HEK293 (cell line): ENCODE measurements around the gene CFAP299.

Experiments
- CTCF ChIA-PET: fragments of 350-600 bp; formaldehyde crosslinking; extraction: SDS; loops from one replicate; lab custom pipeline; 2021; ENCODE audit warnings: antibody characterized with exemption; lab: Yijun Ruan, JAX
- POLR2A ChIA-PET: fragments of 300-600 bp; formaldehyde crosslinking; extraction: SDS; loops from one replicate; lab custom pipeline; 2020; ENCODE audit warnings: antibody characterized with exemption, inconsistent platforms; lab: Yijun Ruan, JAX
- H3K27ac ChIP-seq: fragments of 200-500 bp; sonication (Bioruptor generic); 2 replicates; pipeline ENCODE4 v1.5.1; 2014; ENCODE audit warnings: low read depth, low read length, control low read depth, inconsistent platforms; ENCODE audit errors: extremely low read depth
- H3K36me3 ChIP-seq, 2 experiments: fragments of 200-500 bp in 1 of 2; sonication (Bioruptor generic) in 1 of 2; 1 replicate in 1 of 2; 2 replicates in 1 of 2; pipeline ENCODE4 v1.5.1; 2014 to 2017; ENCODE audit warnings: inconsistent platforms in 2 of 2, low read length in 2 of 2; ENCODE audit not compliant: control insufficient read depth in 2 of 2, insufficient read depth in 1 of 2
- H3K4me1 ChIP-seq: fragments of 200-500 bp; sonication (Bioruptor generic); 2 replicates; pipeline ENCODE4 v1.5.1; 2014; ENCODE audit warnings: mild to moderate bottlenecking, low read length, inconsistent platforms; ENCODE audit not compliant: control insufficient read depth, insufficient read depth
- H3K4me3 ChIP-seq: 2 replicates; pipeline ENCODE4 v1.5.1; 2011; ENCODE audit warnings: low read depth, mild to moderate bottlenecking, control low read depth, low read length, moderate library complexity
- H3K9me3 ChIP-seq: fragments of 200-500 bp; sonication (Bioruptor generic); 2 replicates; pipeline ENCODE4 v1.5.1; 2014; ENCODE audit warnings: low read depth, low read length, inconsistent platforms; ENCODE audit not compliant: control insufficient read depth, insufficient read depth
- ATF2 ChIP-seq: fragments of 450-650 bp; formaldehyde crosslinking; IDR thresholded peaks from 2 replicates; pipeline ENCODE4 v1.5.1; 2016; ENCODE audit warnings: missing biosample characterization, missing genetic modification characterization, low read depth
- GLI4 ChIP-seq: fragments of 450-650 bp; formaldehyde crosslinking; IDR thresholded peaks from 2 replicates; pipeline ENCODE4 v1.5.1; 2016; ENCODE audit warnings: missing biosample characterization, missing genetic modification characterization
- OVOL3 ChIP-seq: fragments of 450-650 bp; formaldehyde crosslinking; IDR thresholded peaks from 2 replicates; pipeline ENCODE4 v1.5.1; 2016; ENCODE audit warnings: missing biosample characterization, missing genetic modification characterization
- PBX3 ChIP-seq: sonication (generic); formaldehyde crosslinking; IDR thresholded peaks from 2 replicates; pipeline ENCODE4 v1.8.1; 2022; ENCODE audit warnings: mild to moderate bottlenecking, moderate library complexity, missing genetic modification reagents
- ZBTB10 ChIP-seq: fragments of 450-650 bp; formaldehyde crosslinking; IDR thresholded peaks from 2 replicates; pipeline ENCODE4 v1.5.1; 2016; ENCODE audit warnings: missing biosample characterization, missing genetic modification characterization
- ZBTB21 ChIP-seq: fragments of 450-650 bp; formaldehyde crosslinking; IDR thresholded peaks from 2 replicates; pipeline ENCODE4 v1.5.1; 2017; ENCODE audit warnings: missing biosample characterization, missing genetic modification characterization
- ZBTB26 ChIP-seq: fragments of 450-650 bp; formaldehyde crosslinking; optimal IDR thresholded peaks from 2 replicates; pipeline ENCODE3; 2016; ENCODE audit warnings: missing biosample characterization, mild to moderate bottlenecking, missing genetic modification characterization
- ZNF10 ChIP-seq: fragments of 450-650 bp; formaldehyde crosslinking; IDR thresholded peaks from 2 replicates; pipeline ENCODE4 v1.5.1; 2017; ENCODE audit warnings: missing biosample characterization, missing genetic modification characterization
- ZNF155 ChIP-seq: fragments of 450-650 bp; formaldehyde crosslinking; IDR thresholded peaks from 2 replicates; pipeline ENCODE4 v1.5.1; 2016; ENCODE audit warnings: missing biosample characterization, missing genetic modification characterization
- ZNF280D ChIP-seq: fragments of 450-650 bp; formaldehyde crosslinking; IDR thresholded peaks from 2 replicates; pipeline ENCODE4 v1.5.1; 2016; ENCODE audit warnings: missing biosample characterization, missing genetic modification characterization
- ZNF362 ChIP-seq: fragments of 450-650 bp; formaldehyde crosslinking; IDR thresholded peaks from 2 replicates; pipeline ENCODE4 v1.5.1; 2016; ENCODE audit warnings: missing biosample characterization, missing genetic modification characterization
- ZNF366 ChIP-seq: fragments of 450-650 bp; formaldehyde crosslinking; conservative IDR thresholded peaks from 2 replicates; pipeline ENCODE4 v1.5.1; 2016; ENCODE audit warnings: missing biosample characterization, missing genetic modification characterization
- ZNF404 ChIP-seq: fragments of 450-650 bp; formaldehyde crosslinking; IDR thresholded peaks from 2 replicates; pipeline ENCODE4 v1.5.1; 2017; ENCODE audit warnings: missing biosample characterization, missing genetic modification characterization
- ZNF596 ChIP-seq: fragments of 450-650 bp; IDR thresholded peaks from 2 replicates; pipeline ENCODE4 v1.5.0; 2018; ENCODE audit warnings: missing biosample characterization, mild to moderate bottlenecking, missing genetic modification characterization, moderate library complexity

CFAP299 gene

GRCh38 chr4:80926446-80926845 lies 590.9 kb downstream of the CFAP299 start:
- Histone ChIP-seq H3K4me1 (no peaks in the 10 kb centered on the region), H3K36me3 (no peaks in the 10 kb centered on the region), H3K27ac (no peak overlapping the region), H3K9me3 (no peaks in the 10 kb centered on the region), H3K4me3 (no peak overlapping the region)
- ChIA-PET POLR2A (no interaction called here), CTCF (interaction anchor here (0.6 kb wide), 1 partner anchor 64 kb away, joined by 4 read pairs; no protein-coding TSS in a partner anchor)
- no peak for TF ChIP-seq ZBTB10
- no peak for TF ChIP-seq ZNF362 (tag by site-specific recombination)
- TF ChIP-seq ZNF10 (tag by site-specific recombination), result no peak
- TF ChIP-seq PBX3 (CRISPR knock-in tag), result no peak
- TF ChIP-seq ZNF366, result no peak
- no peak for TF ChIP-seq ZBTB26 (tag by site-specific recombination)
- TF ChIP-seq ZNF404 (tag by site-specific recombination), result no peak
- TF ChIP-seq OVOL3 (tag by site-specific recombination), result no peak

- Histone ChIP-seq H3K27ac (no peak overlapping the region), H3K4me1 (no peaks in the 10 kb centered on the region), H3K36me3 (no peaks in the 10 kb centered on the region), H3K9me3 (no peaks in the 10 kb centered on the region), H3K4me3 (no peak overlapping the region)
- ChIA-PET POLR2A (no interaction called here), CTCF (no interaction called here)
- TF ChIP-seq OVOL3 (tag by site-specific recombination) (no peak), ZBTB21 (tag by site-specific recombination) (no peak), ATF2 (no peak), ZNF280D (tag by site-specific recombination) (no peak), GLI4 (tag by site-specific recombination) (no peak), ZNF596 (tag by site-specific recombination) (no peak), ZNF155 (tag by site-specific recombination) (no peak)
Measured at GRCh38 chr4:80926891-80927290, 591.4 kb downstream of the CFAP299 start.
